OCI-LY1 (cell line): ENCODE results near the gene RABGEF1.

Source experiments
- EZH2 ChIP-seq: fragments of 200-600 bp; sonication (generic), shearing (Covaris generic); IDR thresholded peaks from 2 replicates; pipeline ENCODE4 v1.8.0; 2017; ENCODE audit warnings: borderline replicate concordance, mixed run types, mild to moderate bottlenecking, antibody characterized with exemption, low read length, moderate library complexity, mixed read lengths
- TF ChIP-seq, protein P1 (sequence below): fragments of 200-600 bp; sonication (generic), shearing (Covaris generic); IDR thresholded peaks from 2 replicates; pipeline ENCODE4 v1.5.1; 2017; ENCODE audit warnings: mild to moderate bottlenecking, antibody characterized with exemption, low read length, moderate library complexity, mixed read lengths

DNA sequence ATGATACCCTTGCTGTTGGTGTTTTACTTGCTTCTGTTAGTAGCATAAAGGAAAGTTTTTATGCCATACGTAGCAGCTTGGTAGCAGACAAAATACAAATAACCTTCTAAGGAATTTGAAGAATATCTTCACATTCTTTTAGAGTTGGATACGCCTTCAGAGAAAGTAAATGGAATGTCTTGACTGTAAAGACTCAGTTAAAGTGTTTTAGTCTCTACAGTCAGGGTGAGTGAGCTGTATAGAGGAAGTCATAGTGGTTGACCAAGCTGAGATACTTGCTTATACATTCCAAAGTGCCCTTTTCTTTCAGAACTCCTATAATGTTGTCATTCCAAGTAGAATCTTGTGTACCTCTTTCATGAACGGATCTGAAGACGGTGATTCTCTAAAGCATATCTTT lies 37.7 kb downstream of the RABGEF1 start:
- TF ChIP-seq, protein P1, sequence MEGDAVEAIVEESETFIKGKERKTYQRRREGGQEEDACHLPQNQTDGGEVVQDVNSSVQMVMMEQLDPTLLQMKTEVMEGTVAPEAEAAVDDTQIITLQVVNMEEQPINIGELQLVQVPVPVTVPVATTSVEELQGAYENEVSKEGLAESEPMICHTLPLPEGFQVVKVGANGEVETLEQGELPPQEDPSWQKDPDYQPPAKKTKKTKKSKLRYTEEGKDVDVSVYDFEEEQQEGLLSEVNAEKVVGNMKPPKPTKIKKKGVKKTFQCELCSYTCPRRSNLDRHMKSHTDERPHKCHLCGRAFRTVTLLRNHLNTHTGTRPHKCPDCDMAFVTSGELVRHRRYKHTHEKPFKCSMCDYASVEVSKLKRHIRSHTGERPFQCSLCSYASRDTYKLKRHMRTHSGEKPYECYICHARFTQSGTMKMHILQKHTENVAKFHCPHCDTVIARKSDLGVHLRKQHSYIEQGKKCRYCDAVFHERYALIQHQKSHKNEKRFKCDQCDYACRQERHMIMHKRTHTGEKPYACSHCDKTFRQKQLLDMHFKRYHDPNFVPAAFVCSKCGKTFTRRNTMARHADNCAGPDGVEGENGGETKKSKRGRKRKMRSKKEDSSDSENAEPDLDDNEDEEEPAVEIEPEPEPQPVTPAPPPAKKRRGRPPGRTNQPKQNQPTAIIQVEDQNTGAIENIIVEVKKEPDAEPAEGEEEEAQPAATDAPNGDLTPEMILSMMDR = no peak
- no peak for TF ChIP-seq EZH2
